MM.1S (cell line): ENCODE results near the gene KCNK18.

ENCODE experiments used
- DNase-seq: peaks from one replicate; pipeline ENCODE4 v3.0.0-alpha.2; 2015
- H2AFZ ChIP-seq: fragments of 300-600 bp; sonication (generic); 2 replicates; pipeline ENCODE4 v1.6.0; 2016; ENCODE audit warnings: antibody characterized with exemption, low read length
- H3F3A ChIP-seq: fragments of 300-600 bp; sonication (generic); 2 replicates; pipeline ENCODE4 v1.6.1; 2016; ENCODE audit warnings: mild to moderate bottlenecking, antibody characterized with exemption, low read length, moderate library complexity, mixed read lengths; ENCODE audit not compliant: insufficient read depth
- H3K27ac ChIP-seq: fragments of 300-600 bp; sonication (generic); 2 replicates; pipeline ENCODE4 v1.5.1; 2016; ENCODE audit warnings: mild to moderate bottlenecking, low read length
- H3K27me3 ChIP-seq: fragments of 300-600 bp; sonication (generic); replicated peaks from 2 replicates; pipeline ENCODE4 v1.6.0; 2016; ENCODE audit warnings: low read length; ENCODE audit not compliant: insufficient read depth
- H3K36me3 ChIP-seq: fragments of 300-600 bp; sonication (generic); replicated peaks from 2 replicates; pipeline ENCODE4 v1.6.1; 2016; ENCODE audit warnings: mild to moderate bottlenecking, low read length, mixed read lengths; ENCODE audit not compliant: insufficient read depth
- H3K4me1 ChIP-seq: fragments of 300-600 bp; sonication (generic); 2 replicates; pipeline ENCODE4 v1.6.1; 2016; ENCODE audit warnings: low read length, mixed read lengths
- H3K4me2 ChIP-seq: fragments of 300-600 bp; sonication (generic); 2 replicates; pipeline ENCODE4 v1.6.0; 2016; ENCODE audit warnings: low read depth, low read length
- H3K4me3 ChIP-seq: fragments of 300-600 bp; sonication (generic); 2 replicates; pipeline ENCODE4 v1.5.1; 2016; ENCODE audit warnings: low read length, mixed read lengths
- H3K79me2 ChIP-seq: fragments of 300-600 bp; sonication (generic); 2 replicates; pipeline ENCODE4 v1.6.1; 2016; ENCODE audit warnings: mixed run types, low read length, mixed read lengths
- H3K9ac ChIP-seq: fragments of 300-600 bp; sonication (generic); 2 replicates; pipeline ENCODE4 v1.6.1; 2016; ENCODE audit warnings: low read length, mixed read lengths
- H3K9me2 ChIP-seq: fragments of 300-600 bp; sonication (generic); replicated peaks from 2 replicates; pipeline ENCODE4 v1.6.1; 2016; ENCODE audit warnings: mild to moderate bottlenecking, low read length, mixed read lengths; ENCODE audit not compliant: insufficient read depth
- H3K9me3 ChIP-seq: fragments of 300-600 bp; sonication (generic); replicated peaks from 2 replicates; pipeline ENCODE4 v1.6.1; 2016; ENCODE audit warnings: mild to moderate bottlenecking, low read length, mixed read lengths; ENCODE audit not compliant: insufficient read depth
- H4K20me1 ChIP-seq: fragments of 300-600 bp; sonication (generic); 2 replicates; pipeline ENCODE4 v1.6.1; 2016; ENCODE audit warnings: mild to moderate bottlenecking, low read length, moderate library complexity, mixed read lengths; ENCODE audit not compliant: insufficient read depth
- CTCF ChIP-seq: fragments of 300-600 bp; sonication (generic); IDR thresholded peaks from 2 replicates; pipeline ENCODE4 v1.5.1; 2016; ENCODE audit warnings: antibody characterized with exemption, low read length, mixed read lengths
- EZH2 ChIP-seq: fragments of 300-600 bp; sonication (generic); optimal IDR thresholded peaks from 2 replicates; pipeline ENCODE3; 2017; ENCODE audit warnings: low read depth, mild to moderate bottlenecking, antibody characterized with exemption, low read length, mixed read lengths
- EZH2phosphoT487 ChIP-seq: fragments of 300-600 bp; sonication (generic); IDR thresholded peaks from 2 replicates; pipeline ENCODE4 v1.6.1; 2018; ENCODE audit warnings: antibody characterized with exemption, low read length

The KCNK18 gene

GRCh38 chr10:117163954-117164548 lies 33.2 kb upstream of the KCNK18 start:
- no peak for TF ChIP-seq CTCF
- TF ChIP-seq EZH2 = no peak
- no peak for TF ChIP-seq EZH2phosphoT487
- Histone ChIP-seq H4K20me1 (no peaks in the 10 kb centered on the region), H3F3A (no peaks in the 10 kb centered on the region), H2AFZ (no peak overlapping the region), H3K27me3 (peaks cover 65% of the 10 kb centered on the region), H3K36me3 (no peaks in the 10 kb centered on the region), H3K4me3 (no peak overlapping the region), H3K9me2 (no peaks in the 10 kb centered on the region), H3K9me3 (no peaks in the 10 kb centered on the region), H3K27ac (no peak overlapping the region), H3K4me1 (no peaks in the 10 kb centered on the region), H3K4me2 (no peak overlapping the region; the same call in 1 of the 2 replicates), H3K79me2 (no peaks in the 10 kb centered on the region), H3K9ac (no peak overlapping the region)
- DNase-seq = no peak

- Histone ChIP-seq H4K20me1 (no peaks in the 10 kb centered on the region), H3K4me2 (no peak overlapping the region), H3K9me2 (no peaks in the 10 kb centered on the region), H3K27ac (no peak overlapping the region), H3K79me2 (no peaks in the 10 kb centered on the region), H3K9ac (no peak overlapping the region), H3K4me1 (no peaks in the 10 kb centered on the region), H3F3A (no peaks in the 10 kb centered on the region), H3K36me3 (no peaks in the 10 kb centered on the region), H2AFZ (no peak overlapping the region), H3K4me3 (no peak overlapping the region), H3K9me3 (no peaks in the 10 kb centered on the region), H3K27me3 (peaks cover 65% of the 10 kb centered on the region)
- TF ChIP-seq CTCF (no peak), EZH2phosphoT487 (no peak)
- no peak for DNase-seq
Measured at GRCh38 chr10:117164592-117165537, 32.4 kb upstream of the KCNK18 start.

- Histone ChIP-seq H3K9me2 (no peaks in the 10 kb centered on the region), H2AFZ (no peak overlapping the region), H3K27ac (no peak overlapping the region), H4K20me1 (no peaks in the 10 kb centered on the region), H3K4me1 (no peaks in the 10 kb centered on the region), H3K4me2 (no peak overlapping the region), H3K79me2 (no peaks in the 10 kb centered on the region), H3K9me3 (no peaks in the 10 kb centered on the region), H3K9ac (no peak overlapping the region), H3K27me3 (peaks cover 65% of the 10 kb centered on the region), H3K4me3 (no peak overlapping the region), H3K36me3 (no peaks in the 10 kb centered on the region), H3F3A (no peaks in the 10 kb centered on the region)
- TF ChIP-seq CTCF (peak; percentile 16), EZH2 (no peak)
- no peak for DNase-seq
Measured at GRCh38 chr10:117165538-117166417, 31.5 kb upstream of the KCNK18 start.
